Measurements from ENCODE around the gene JDP2.
A peak's percentile ranks its signal among the peaks of the same experiment; 100 is the strongest.

JDP2 gene

DNA sequence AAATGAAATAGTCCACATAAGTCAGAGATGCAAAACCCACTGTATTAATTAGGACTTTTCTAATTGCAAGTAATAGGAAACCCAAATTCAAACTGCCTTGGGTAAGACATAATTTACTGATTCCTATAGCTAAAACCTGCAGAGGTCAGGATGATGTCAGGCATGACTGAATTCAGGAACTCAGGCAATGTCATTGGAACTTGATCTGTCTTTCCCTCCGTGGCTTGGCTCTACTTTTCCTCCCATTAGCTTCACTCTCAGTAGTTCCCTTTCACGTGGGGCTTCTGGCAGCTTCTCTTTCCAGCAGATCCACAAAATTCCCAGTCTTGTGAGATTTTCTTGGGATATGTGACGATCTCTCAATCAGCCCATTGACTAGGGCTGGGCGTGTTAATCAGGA lies 2.4 kb upstream of the JDP2 start:
- TF ChIP-seq GATA2 (IDR thresholded peaks at IDR 0.05; ENCODE audit: low read depth, low read length) (no peak), GATA3 (IDR thresholded peaks at IDR 0.05; ENCODE audit: low read depth, low read length) (no peak)

DNA sequence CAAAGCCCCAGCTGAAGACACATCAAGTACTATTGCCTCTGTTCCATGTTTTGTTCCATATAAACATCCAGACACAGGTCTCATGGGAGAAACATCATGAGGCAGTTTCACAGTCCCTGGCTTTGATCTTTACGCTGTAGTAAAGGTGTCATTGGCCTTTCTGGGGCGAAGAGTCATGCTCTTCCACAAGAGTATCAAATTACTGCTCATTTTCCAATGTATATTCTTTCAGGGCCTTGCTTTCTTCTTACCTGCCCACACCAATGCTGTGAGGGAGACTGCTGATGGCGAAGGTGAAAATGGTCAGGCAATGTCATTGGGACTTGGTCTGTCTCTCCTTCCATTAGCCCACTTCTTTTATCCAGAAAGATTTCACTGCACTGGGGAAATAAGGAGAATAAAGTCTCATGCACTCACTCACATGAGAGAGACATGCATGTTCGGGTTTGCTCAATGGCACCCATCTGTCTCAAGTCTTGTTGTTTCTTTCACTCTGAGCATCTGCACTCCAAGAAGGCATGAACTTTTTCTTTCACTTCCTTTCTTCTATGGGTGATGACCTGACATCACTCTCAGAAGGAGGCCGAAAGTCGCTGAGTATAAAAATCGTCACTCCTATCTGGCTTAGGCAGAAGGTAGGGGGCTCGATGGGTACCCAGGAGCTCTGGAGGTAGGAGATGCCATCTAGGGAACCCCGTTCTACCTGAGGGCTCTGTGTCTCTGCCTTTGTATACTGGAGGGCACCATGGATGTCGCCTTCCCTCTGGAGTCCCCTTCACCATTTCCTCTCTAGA lies 1.3 kb upstream of the JDP2 start:
- TF ChIP-seq GATA2 (IDR thresholded peaks at IDR 0.05; ENCODE audit: low read depth, low read length), result no peak
- TF ChIP-seq GATA3 (IDR thresholded peaks at IDR 0.05; ENCODE audit: low read depth, low read length), result no peak

- TF ChIP-seq GATA3 (IDR thresholded peaks at IDR 0.05; ENCODE audit: low read depth, low read length) (no peak), GATA2 (IDR thresholded peaks at IDR 0.05; ENCODE audit: low read depth, low read length) (no peak)
Observed at GRCh38 chr14:75427126-75427481, 718 bp upstream of the JDP2 start.

- TF ChIP-seq GATA2 (IDR thresholded peaks at IDR 0.05; ENCODE audit: low read depth, low read length), result no peak
- no peak for TF ChIP-seq GATA3 (IDR thresholded peaks at IDR 0.05; ENCODE audit: low read depth, low read length)
Observed at GRCh38 chr14:75428230-75429104, 645 bp downstream of the JDP2 start.

- TF ChIP-seq GATA3 (IDR thresholded peaks at IDR 0.05; ENCODE audit: low read depth, low read length) (no peak), GATA2 (IDR thresholded peaks at IDR 0.05; ENCODE audit: low read depth, low read length) (no peak)
Observed at GRCh38 chr14:75429562-75429961, 1.7 kb downstream of the JDP2 start.

DNA sequence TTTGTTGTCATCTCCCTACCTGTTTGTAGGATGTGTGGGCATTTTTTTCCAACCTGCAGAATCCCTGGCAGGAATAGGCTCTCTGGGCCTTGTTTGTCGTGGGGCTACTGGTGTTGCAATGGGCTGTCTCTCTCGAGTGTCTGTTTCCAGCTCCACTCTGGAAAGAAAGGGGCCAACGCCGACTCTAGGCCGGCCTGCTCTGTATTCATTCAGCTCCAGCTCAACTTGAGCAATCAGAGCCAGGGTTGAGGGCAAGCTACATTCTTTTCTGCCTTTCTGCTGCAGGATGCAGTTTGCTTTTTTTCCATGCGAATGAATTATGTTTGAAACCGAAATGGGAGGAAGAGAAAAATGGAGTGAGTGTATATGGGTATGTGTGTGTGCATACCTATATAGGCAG lies 2.3 kb downstream of the JDP2 start:
- no peak for TF ChIP-seq GATA2 (IDR thresholded peaks at IDR 0.05; ENCODE audit: low read depth, low read length)
- TF ChIP-seq GATA3 (IDR thresholded peaks at IDR 0.05; ENCODE audit: low read depth, low read length), result no peak

DNA sequence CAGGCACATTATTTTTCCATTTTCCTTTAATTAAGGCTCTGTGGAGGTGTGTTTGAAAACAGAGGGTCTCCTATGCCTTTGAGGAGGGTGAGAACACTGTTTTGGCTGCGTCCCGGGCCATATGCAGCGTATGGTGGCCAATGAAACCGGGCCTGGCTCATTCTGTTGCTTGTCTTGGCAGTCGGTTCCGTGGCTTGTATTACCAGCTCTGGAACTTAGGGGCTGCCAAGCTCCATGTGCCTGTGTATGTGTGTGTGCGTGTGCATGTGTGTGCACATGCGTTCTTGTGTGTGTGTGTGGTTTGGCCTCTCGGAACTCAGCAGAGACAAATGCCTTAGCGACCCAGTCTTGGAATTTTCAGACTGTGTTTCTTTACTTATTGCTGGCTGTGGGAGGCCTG lies 2.7 kb downstream of the JDP2 start:
- TF ChIP-seq GATA3 (IDR thresholded peaks at IDR 0.05; ENCODE audit: low read depth, low read length) (no peak), GATA2 (IDR thresholded peaks at IDR 0.05; ENCODE audit: low read depth, low read length) (no peak)

DNA sequence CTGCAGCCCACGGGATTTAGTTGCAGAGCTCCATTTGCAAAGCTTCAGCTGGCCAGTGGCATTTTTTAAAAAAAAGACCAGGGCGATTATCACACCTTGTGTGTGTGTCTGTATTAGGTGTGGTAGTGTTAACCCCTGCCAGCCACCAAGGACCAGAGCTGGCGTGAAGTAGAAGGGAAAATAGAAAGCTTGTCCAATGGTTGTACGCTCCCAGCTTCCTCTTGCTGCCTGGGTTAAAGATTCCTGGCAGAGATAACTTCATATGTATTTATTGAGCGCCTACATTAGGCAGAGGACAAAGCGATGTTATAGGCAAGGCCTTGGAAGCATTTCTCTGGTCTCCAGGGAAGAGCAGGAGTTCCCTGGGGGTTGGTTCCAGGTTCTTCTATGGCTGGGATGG lies 3.2 kb downstream of the JDP2 start:
- TF ChIP-seq GATA2 (IDR thresholded peaks at IDR 0.05; ENCODE audit: low read depth, low read length) (peak; percentile 52; the same call in 1 of the 2 replicates), GATA3 (IDR thresholded peaks at IDR 0.05; ENCODE audit: low read depth, low read length) (no peak)

DNA sequence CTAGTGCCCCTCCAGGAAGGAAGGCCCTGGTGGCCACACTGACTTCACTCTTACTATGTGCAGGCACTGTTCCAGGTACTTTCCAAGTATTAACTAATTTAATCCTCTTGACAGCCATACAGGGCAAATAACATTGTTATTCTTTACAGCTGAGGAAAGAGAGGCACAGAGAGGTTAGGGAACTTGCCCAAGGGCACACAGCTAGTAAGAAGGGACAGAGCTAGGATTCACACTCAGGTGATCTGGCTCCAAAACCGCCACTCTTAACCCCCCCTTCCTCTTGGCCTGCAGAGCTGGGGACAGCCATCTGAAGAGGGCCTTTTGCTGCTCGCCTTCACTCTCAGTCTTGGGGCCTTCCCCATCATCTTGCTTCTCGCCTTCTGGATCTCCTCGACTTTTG lies 4.0 kb downstream of the JDP2 start:
- no peak for TF ChIP-seq GATA2 (IDR thresholded peaks at IDR 0.05; ENCODE audit: low read depth, low read length)
- TF ChIP-seq GATA3 (IDR thresholded peaks at IDR 0.05; ENCODE audit: low read depth, low read length), result no peak

DNA sequence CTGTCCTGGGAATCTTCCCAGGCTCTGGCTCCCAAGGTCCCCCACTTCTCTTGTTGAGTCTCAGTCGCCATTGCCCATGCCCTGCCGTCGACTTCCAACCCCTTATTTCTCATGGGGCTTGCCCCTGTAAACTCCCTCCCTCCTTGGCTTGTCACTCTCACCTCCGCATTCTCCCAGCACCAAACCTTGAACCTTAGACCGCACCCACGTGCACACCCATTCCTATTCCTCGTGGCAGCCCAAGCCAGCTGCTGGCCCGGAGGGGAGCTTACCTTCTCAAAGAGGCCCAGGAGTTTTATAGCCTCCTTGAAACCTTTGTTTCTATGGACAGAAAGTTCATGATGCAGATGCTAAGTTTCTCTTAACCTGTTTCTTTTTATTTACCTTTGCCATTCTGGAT lies 4.6 kb downstream of the JDP2 start:
- TF ChIP-seq GATA3 (IDR thresholded peaks at IDR 0.05; ENCODE audit: low read depth, low read length), result no peak
- TF ChIP-seq GATA2 (IDR thresholded peaks at IDR 0.05; ENCODE audit: low read depth, low read length), result no peak

DNA sequence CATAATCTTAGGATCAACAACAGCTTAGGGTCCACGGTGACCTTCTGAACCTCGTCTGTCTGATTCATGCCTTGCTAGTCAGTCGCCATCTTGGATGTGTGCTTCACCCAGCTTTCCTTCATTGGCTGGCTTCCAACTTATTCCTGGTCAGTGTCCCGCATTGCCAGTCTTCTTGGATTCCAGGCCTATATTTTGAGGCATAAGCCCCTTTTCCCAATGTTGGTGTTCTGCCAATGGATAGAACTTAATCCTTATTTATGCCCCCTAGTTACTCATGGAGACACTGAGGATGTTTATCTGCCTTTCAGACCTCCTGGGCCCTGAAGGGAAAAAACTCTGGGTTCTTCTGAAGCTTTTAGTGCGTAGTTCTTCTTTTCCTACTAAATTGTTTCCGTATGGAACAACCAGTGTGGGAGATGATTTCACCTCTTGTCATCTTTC lies 5.8 kb downstream of the JDP2 start:
- TF ChIP-seq GATA3 (IDR thresholded peaks at IDR 0.05; ENCODE audit: low read depth, low read length) (no peak), GATA2 (IDR thresholded peaks at IDR 0.05; ENCODE audit: low read depth, low read length) (no peak; the same call in 1 of the 2 replicates)

DNA sequence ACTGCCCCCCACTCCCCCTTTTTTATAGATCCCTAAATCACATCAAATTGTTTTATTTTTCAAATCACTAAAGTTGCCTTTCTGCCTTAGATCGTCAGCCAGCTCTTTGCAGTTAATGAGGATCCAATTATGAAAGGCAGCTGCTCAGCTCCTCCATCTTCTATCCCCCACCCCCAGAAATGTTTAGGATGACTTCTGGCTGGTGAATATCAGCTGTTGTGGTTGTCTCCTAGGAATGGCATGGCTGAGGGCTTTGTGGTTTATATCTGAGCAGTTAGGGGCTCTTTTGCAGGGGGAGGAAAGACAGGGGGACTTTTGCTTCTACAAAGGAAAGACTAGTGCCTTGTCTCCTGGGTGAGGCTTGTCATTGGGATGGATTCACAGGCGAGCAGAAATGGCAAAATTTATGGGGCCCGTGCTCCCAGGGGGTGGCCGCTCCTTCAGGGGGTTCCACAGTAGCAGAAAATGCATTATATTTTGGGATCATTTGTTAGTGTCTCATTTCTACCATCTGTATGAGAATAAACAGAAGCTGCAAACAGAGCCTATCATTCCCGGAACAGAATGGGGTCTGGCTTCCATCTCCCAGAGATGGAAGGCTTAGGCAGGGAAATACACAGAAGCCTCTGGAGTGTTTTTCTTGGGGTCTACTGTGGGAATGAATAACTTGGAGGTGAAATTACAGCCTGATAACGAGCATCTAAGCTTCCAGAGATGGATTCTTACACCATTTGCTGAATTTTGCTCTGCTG lies 6.5 kb downstream of the JDP2 start:
- no peak for TF ChIP-seq GATA3 (IDR thresholded peaks at IDR 0.05; ENCODE audit: low read depth, low read length)
- peak; percentile 29; the same call in 1 of the 2 replicates for TF ChIP-seq GATA2 (IDR thresholded peaks at IDR 0.05; ENCODE audit: low read depth, low read length)

- no peak for TF ChIP-seq GATA3 (IDR thresholded peaks at IDR 0.05; ENCODE audit: low read depth, low read length)
- TF ChIP-seq GATA2 (IDR thresholded peaks at IDR 0.05; ENCODE audit: low read depth, low read length), result no peak
Observed at GRCh38 chr14:75434890-75435248, 7.0 kb downstream of the JDP2 start.

DNA sequence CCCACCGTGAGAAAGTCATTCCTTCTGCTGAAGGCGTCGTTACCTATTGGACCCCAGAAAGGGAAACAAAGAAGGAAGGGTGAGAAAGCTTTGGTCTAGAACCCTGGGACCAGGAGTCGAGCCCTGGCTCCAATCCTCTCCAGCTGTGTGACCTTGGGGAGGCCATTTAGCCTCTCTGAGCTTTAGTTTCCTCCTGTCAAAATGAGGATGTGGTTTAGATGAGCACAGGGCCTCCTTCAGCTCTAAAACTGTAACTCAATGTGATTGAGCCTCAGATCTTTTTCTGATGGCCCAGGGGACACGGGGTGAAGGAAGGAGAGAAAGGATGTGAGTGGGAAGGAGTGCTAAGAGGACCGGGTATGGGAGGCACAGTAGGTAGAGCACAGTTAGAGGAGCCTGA lies 7.7 kb downstream of the JDP2 start:
- TF ChIP-seq GATA2 (IDR thresholded peaks at IDR 0.05; ENCODE audit: low read depth, low read length), result no peak
- no peak for TF ChIP-seq GATA3 (IDR thresholded peaks at IDR 0.05; ENCODE audit: low read depth, low read length)
